ENCODE results near the gene B4GALT7.

B4GALT7 gene

GRCh38 chr5:177601577-177602457 is 1.9 kb downstream of the B4GALT7 start:
- H3K36me3 Mint-ChIP-seq = no peaks in the 10 kb centered on the region
- H3K9me3 Mint-ChIP-seq (ENCODE audit: low read depth) = no peaks in the 10 kb centered on the region
- peak overlapping the region; percentile 98 for H3K4me3 Mint-ChIP-seq
- no peaks in the 10 kb centered on the region for H3K27me3 Mint-ChIP-seq
- H3K4me1 Mint-ChIP-seq (ENCODE audit: low read depth) = peaks cover 34% of the 10 kb centered on the region
- H3K27ac Mint-ChIP-seq = peak overlapping the region; percentile 96

- Mint-ChIP-seq H3K27me3 (no peaks in the 10 kb centered on the region), H3K4me3 (no peak overlapping the region), H3K4me1 (ENCODE audit: low read depth) (peaks cover 37% of the 10 kb centered on the region), H3K27ac (no peak overlapping the region), H3K9me3 (ENCODE audit: low read depth) (no peaks in the 10 kb centered on the region), H3K36me3 (no peaks in the 10 kb centered on the region)
These were observed 2.5 kb downstream of the B4GALT7 start for GRCh38 chr5:177602458-177602830.

GRCh38 chr5:177603631-177604030 is 3.7 kb downstream of the B4GALT7 start:
- H3K27ac Mint-ChIP-seq = peak overlapping the region; percentile 28
- H3K9me3 Mint-ChIP-seq (ENCODE audit: low read depth) = no peaks in the 10 kb centered on the region
- no peak overlapping the region for H3K4me3 Mint-ChIP-seq
- H3K4me1 Mint-ChIP-seq (ENCODE audit: low read depth) = peaks cover 31% of the 10 kb centered on the region
- H3K27me3 Mint-ChIP-seq = no peaks in the 10 kb centered on the region
- H3K36me3 Mint-ChIP-seq = no peaks in the 10 kb centered on the region

GRCh38 chr5:177604116-177604521 is 4.2 kb downstream of the B4GALT7 start:
- no peaks in the 10 kb centered on the region for H3K9me3 Mint-ChIP-seq (ENCODE audit: low read depth)
- H3K27ac Mint-ChIP-seq = no peak overlapping the region
- no peak overlapping the region for H3K4me3 Mint-ChIP-seq
- H3K36me3 Mint-ChIP-seq = no peaks in the 10 kb centered on the region
- no peaks in the 10 kb centered on the region for H3K27me3 Mint-ChIP-seq
- H3K4me1 Mint-ChIP-seq (ENCODE audit: low read depth) = peaks cover 27% of the 10 kb centered on the region

GRCh38 chr5:177604656-177605055 is 4.7 kb downstream of the B4GALT7 start:
- Mint-ChIP-seq H3K4me1 (ENCODE audit: low read depth) (peaks cover 25% of the 10 kb centered on the region), H3K9me3 (ENCODE audit: low read depth) (no peaks in the 10 kb centered on the region), H3K27ac (no peak overlapping the region)

DNA sequence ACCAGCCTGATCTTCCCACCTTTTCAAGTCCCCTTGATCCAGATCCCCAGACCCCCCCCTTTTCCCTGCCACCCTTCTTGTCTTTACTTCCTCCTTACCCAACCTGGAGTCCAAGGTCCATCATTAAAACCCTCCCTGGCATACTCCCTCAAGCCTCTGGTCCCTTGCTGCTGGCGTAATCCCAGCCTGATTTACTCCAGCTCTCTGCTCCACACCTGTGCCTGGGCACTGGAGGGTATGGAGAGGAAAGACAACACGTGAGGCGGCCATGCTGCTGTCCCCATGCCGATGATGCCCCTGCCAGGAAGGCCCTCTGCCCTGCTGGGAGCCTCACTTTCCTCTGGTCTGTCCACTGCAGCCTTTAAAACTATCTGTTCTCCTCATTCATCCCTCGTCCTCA is 5.1 kb downstream of the B4GALT7 start:
- Mint-ChIP-seq H3K4me1 (ENCODE audit: low read depth) (peaks cover 25% of the 10 kb centered on the region), H3K4me3 (no peak overlapping the region), H3K36me3 (no peaks in the 10 kb centered on the region), H3K27me3 (no peaks in the 10 kb centered on the region), H3K9me3 (ENCODE audit: low read depth) (no peaks in the 10 kb centered on the region), H3K27ac (no peak overlapping the region)

More at GRCh38 chr5:177604656-177605055, 4.7 kb downstream of the B4GALT7 start:
- Mint-ChIP-seq H3K36me3 (no peaks in the 10 kb centered on the region), H3K27me3 (no peaks in the 10 kb centered on the region), H3K4me3 (no peak overlapping the region)

DNA sequence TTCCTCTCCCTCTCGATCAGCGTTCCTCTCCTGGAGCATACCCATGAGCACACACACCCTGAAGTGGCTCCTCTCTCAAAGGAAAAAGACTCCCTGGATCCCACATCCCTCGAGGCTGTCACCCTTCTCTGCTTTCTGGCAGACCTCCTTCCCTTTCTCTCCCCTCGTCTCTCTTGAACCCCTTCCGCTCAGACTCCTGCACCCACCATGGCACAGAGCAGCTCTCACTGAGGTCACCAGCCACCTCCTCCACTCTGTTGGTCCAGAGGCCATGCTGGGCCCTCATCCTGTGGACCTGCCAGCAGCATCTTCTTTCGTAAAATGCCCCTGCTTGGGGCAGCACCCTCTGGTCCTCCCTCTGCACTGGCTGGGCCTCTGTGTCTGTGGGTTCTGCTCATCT is 5.7 kb downstream of the B4GALT7 start:
- Mint-ChIP-seq H3K4me3 (no peak overlapping the region), H3K27ac (peak overlapping the region; percentile 41), H3K9me3 (ENCODE audit: low read depth) (no peaks in the 10 kb centered on the region), H3K36me3 (no peaks in the 10 kb centered on the region), H3K4me1 (ENCODE audit: low read depth) (peaks cover 21% of the 10 kb centered on the region), H3K27me3 (no peaks in the 10 kb centered on the region)

DNA sequence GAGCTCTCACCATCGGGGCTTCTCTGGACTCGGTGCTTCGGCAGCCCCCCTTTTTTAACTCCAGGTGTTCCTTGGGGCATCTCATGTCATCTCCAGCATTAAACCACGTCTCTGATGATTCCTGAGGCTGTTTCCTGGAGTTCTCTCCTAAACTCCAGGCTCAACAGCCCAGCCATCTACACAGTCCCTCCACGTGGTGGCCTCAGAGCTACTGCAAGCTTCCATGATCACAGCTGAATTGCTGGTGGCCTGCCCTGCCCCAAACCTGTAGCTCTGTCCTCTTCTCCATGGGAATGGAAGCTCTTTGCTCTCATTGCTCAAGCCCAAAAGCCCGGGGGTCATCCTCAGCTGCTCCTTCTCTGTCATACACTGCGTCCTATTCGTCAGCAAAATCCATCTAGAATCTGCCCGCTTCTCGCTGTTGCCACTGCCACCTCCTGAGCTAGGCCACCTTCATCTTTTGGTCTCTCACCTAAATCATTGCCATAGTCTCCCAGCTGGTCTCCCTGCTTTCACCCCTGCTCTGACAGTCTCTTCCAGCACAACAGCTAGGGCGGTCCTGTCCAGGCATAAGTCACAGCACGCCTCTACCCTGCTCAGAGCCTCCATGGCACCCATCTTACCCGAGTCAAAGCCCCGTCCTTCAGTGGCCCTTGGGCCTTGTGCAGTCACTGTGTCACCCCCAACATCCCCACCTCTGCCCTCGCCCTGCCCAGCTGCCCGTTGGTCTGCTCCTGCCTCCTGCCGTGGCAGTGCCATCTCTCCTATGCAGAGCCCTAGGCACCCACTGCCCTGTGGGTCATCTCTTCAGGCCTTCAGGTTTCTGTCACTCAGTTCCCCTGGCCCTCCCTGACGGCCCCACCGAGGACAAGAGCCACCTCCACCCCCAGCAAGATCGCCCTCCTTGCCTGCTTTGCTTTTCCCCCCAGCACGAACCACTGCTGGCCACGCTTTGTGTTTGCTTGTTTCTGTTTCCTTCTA is 6.4 kb downstream of the B4GALT7 start:
- H3K4me1 Mint-ChIP-seq (ENCODE audit: low read depth) = peaks cover 14% of the 10 kb centered on the region
- no peaks in the 10 kb centered on the region for H3K36me3 Mint-ChIP-seq
- no peaks in the 10 kb centered on the region for H3K27me3 Mint-ChIP-seq
- H3K27ac Mint-ChIP-seq = peak overlapping the region; percentile 41
- no peak overlapping the region for H3K4me3 Mint-ChIP-seq
- H3K9me3 Mint-ChIP-seq (ENCODE audit: low read depth) = no peaks in the 10 kb centered on the region

DNA sequence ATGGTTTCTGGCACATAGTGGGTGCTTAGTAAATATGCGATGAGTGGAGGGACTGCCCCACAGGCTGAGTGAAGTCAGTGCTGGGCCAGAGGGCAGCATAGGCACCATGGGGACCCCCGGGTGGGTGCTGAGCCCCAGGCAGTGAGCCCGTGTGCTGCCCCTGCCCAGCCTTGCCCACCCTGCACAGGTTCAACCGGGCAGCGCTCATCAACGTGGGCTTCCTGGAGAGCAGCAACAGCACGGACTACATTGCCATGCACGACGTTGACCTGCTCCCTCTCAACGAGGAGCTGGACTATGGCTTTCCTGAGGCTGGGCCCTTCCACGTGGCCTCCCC is 7.2 kb downstream of the B4GALT7 start:
- no peaks in the 10 kb centered on the region for H3K36me3 Mint-ChIP-seq
- H3K27me3 Mint-ChIP-seq = no peaks in the 10 kb centered on the region
- no peaks in the 10 kb centered on the region for H3K9me3 Mint-ChIP-seq (ENCODE audit: low read depth)
- H3K4me3 Mint-ChIP-seq = no peak overlapping the region
- peaks cover 13% of the 10 kb centered on the region for H3K4me1 Mint-ChIP-seq (ENCODE audit: low read depth)
- no peak overlapping the region for H3K27ac Mint-ChIP-seq

- Mint-ChIP-seq H3K27ac (no peak overlapping the region), H3K9me3 (ENCODE audit: low read depth) (no peaks in the 10 kb centered on the region), H3K4me1 (ENCODE audit: low read depth) (peaks cover 10% of the 10 kb centered on the region), H3K4me3 (no peak overlapping the region), H3K27me3 (no peaks in the 10 kb centered on the region), H3K36me3 (no peaks in the 10 kb centered on the region)
These were observed 7.7 kb downstream of the B4GALT7 start for GRCh38 chr5:177607452-177608192.

GRCh38 chr5:177608243-177609075 is 8.5 kb downstream of the B4GALT7 start:
- Mint-ChIP-seq H3K4me1 (ENCODE audit: low read depth) (peaks cover 8% of the 10 kb centered on the region), H3K9me3 (ENCODE audit: low read depth) (no peaks in the 10 kb centered on the region), H3K4me3 (no peak overlapping the region)

DNA sequence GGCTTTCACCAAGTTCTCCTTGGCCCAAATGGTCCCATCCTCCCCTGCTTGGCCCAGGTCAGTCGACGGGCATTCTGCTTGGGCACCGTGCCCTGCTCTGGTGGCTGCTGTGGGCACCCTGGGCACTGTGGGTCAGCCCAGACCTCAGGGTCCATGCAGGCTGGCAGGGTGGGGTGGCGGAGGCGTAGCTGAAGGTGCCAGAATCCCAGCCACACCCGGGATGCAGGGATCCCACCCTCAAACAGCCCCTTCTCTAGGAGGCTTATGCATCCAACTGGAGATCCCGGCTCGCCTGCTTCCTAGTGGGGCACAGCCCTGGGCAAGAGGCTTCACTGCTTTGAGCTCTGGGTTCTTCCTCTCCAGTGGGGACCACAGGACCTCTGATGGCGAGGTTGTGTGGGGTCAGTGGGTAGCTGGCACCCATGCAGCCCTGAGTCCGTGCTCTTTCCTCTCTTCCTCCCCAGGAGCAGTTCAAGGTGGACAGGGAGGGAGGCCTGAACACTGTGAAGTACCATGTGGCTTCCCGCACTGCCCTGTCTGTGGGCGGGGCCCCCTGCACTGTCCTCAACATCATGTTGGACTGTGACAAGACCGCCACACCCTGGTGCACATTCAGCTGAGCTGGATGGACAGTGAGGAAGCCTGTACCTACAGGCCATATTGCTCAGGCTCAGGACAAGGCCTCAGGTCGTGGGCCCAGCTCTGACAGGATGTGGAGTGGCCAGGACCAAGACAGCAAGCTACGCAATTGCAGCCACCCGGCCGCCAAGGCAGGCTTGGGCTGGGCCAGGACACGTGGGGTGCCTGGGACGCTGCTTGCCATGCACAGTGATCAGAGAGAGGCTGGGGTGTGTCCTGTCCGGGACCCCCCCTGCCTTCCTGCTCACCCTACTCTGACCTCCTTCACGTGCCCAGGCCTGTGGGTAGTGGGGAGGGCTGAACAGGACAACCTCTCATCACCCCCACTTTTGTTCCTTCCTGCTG is 9.4 kb downstream of the B4GALT7 start:
- Mint-ChIP-seq H3K27me3 (no peaks in the 10 kb centered on the region), H3K36me3 (no peaks in the 10 kb centered on the region), H3K4me3 (no peak overlapping the region), H3K4me1 (ENCODE audit: low read depth) (peaks cover 8% of the 10 kb centered on the region), H3K27ac (no peak overlapping the region), H3K9me3 (ENCODE audit: low read depth) (no peaks in the 10 kb centered on the region)

More at GRCh38 chr5:177608243-177609075, 8.5 kb downstream of the B4GALT7 start:
- Mint-ChIP-seq H3K36me3 (no peaks in the 10 kb centered on the region), H3K27ac (no peak overlapping the region), H3K27me3 (no peaks in the 10 kb centered on the region)

GRCh38 chr5:177610131-177610769 is 10.3 kb downstream of the B4GALT7 start:
- Mint-ChIP-seq H3K36me3 (no peaks in the 10 kb centered on the region), H3K27ac (no peak overlapping the region), H3K27me3 (no peaks in the 10 kb centered on the region), H3K9me3 (ENCODE audit: low read depth) (no peaks in the 10 kb centered on the region), H3K4me3 (no peak overlapping the region), H3K4me1 (ENCODE audit: low read depth) (peaks cover 8% of the 10 kb centered on the region)
